Mammary epithelial cell (primary cell): ENCODE results near the gene BAHD1.
"Not testable (repeated sequence)": the region's sequence is repeated elsewhere in the genome, so short reads cannot be mapped to it uniquely, and the experiment has no call there.

Experiments used
- EZH2 ChIP-seq: IDR thresholded peaks from 2 replicates; pipeline ENCODE4 v1.6.1; 2012; ENCODE audit warnings: low read length, inconsistent platforms, borderline replicate concordance
- TF ChIP-seq, protein P1 (sequence below), 2 donors: IDR thresholded peaks in 1 of 2; conservative IDR thresholded peaks in 1 of 2; 2 replicates each; pipeline ENCODE4 v1.5.1; 2011 to 2012; ENCODE audit warnings: inconsistent platforms in 2 of 2, low read length in 2 of 2, mild to moderate bottlenecking in 2 of 2, control low read depth in 1 of 2, low read depth in 1 of 2; ENCODE audit not compliant: insufficient read depth in 1 of 2; ENCODE audit errors: extremely low read depth in 1 of 2

DNA sequence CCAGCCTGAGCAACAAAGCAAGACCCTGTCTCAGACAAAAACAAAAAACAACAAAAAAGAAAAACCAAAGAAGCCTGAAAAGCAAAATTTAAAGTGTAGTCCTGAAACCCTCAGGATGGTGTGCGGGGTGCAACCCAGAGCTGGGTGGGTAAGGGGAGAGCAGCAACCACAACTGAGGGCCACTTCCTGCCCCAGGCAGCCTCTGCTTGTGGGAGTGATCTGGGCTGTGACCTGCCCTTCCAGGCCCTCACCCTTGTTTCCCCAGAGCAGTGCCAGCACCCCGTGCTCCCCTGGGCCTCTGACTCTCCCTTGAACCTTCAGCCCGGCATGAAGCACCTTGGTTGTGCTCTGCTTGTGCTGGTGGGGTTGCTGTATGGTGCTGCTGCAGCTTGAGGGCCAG lies 13.2 kb downstream of the BAHD1 start:
- TF ChIP-seq, protein P1, sequence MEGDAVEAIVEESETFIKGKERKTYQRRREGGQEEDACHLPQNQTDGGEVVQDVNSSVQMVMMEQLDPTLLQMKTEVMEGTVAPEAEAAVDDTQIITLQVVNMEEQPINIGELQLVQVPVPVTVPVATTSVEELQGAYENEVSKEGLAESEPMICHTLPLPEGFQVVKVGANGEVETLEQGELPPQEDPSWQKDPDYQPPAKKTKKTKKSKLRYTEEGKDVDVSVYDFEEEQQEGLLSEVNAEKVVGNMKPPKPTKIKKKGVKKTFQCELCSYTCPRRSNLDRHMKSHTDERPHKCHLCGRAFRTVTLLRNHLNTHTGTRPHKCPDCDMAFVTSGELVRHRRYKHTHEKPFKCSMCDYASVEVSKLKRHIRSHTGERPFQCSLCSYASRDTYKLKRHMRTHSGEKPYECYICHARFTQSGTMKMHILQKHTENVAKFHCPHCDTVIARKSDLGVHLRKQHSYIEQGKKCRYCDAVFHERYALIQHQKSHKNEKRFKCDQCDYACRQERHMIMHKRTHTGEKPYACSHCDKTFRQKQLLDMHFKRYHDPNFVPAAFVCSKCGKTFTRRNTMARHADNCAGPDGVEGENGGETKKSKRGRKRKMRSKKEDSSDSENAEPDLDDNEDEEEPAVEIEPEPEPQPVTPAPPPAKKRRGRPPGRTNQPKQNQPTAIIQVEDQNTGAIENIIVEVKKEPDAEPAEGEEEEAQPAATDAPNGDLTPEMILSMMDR (conservative IDR thresholded peaks at IDR 0.05 in 1 of 2, IDR thresholded peaks at IDR 0.05 in 1 of 2; ENCODE audit: extremely low read depth in 1 of 2, insufficient read depth in 1 of 2, low read depth in 1 of 2, low read length in 2 of 2), result not testable (repeated sequence)
- not testable (repeated sequence) for TF ChIP-seq EZH2
